SK-N-SH (cell line): ENCODE results near the gene CCDC69. TPM values are rescaled to one million over a fixed set of nuclear protein-coding genes. Genes with fewer than 3 reads are reported as not detected.

Source experiments
- CTCF ChIA-PET: fragments of 300-600, 350-600 bp; formaldehyde crosslinking; extraction: SDS; loops from one replicate; lab custom pipeline; 2021; lab: Yijun Ruan, JAX
- POLR2A ChIA-PET: fragments of 350-600 bp; sonication (Branson Sonifier 250); formaldehyde crosslinking; extraction: SDS; loops from one replicate; lab custom pipeline; 2020; ENCODE audit warnings: antibody characterized with exemption, inconsistent platforms; lab: Yijun Ruan, JAX
- DNase-seq: peaks from one replicate; pipeline ENCODE4 v3.0.0; 2012
- H2AFZ ChIP-seq: fragments of 200-600 bp; sonication (generic); 2 replicates; pipeline ENCODE4 v1.8.1; 2016; ENCODE audit warnings: antibody characterized with exemption, mild to moderate bottlenecking, low read depth
- H3F3A ChIP-seq: fragments of 200-600 bp; sonication (generic); replicated peaks from 2 replicates; pipeline ENCODE3; 2016; ENCODE audit warnings: antibody characterized with exemption, mild to moderate bottlenecking; ENCODE audit not compliant: insufficient read depth
- H3K27ac ChIP-seq, 2 experiments: fragments of 200-500 bp in 1 of 2; fragments of 200-600 bp in 1 of 2; sonication (Bioruptor generic) in 1 of 2; sonication (generic), shearing (Covaris generic) in 1 of 2; 2 replicates each; pipeline versions ENCODE4 v1.5.1 to v1.6.1; 2014 to 2016; ENCODE audit warnings: low read depth in 2 of 2, inconsistent platforms in 1 of 2, low read length in 1 of 2, mild to moderate bottlenecking in 1 of 2, mixed read lengths in 1 of 2
- H3K27me3 ChIP-seq: fragments of 200-600 bp; sonication (generic), shearing (Covaris generic); 2 replicates; pipeline ENCODE4 v1.6.1; 2016; ENCODE audit warnings: mixed run types; ENCODE audit not compliant: insufficient read depth
- H3K36me3 ChIP-seq, 2 experiments: fragments of 200-500 bp in 1 of 2; fragments of 200-600 bp in 1 of 2; sonication (Bioruptor generic) in 1 of 2; sonication (generic) in 1 of 2; replicated peaks in 1 of 2; 2 replicates each; pipeline versions ENCODE3 to v1.5.1; 2014 to 2016; ENCODE audit warnings: low read length in 1 of 2, mild to moderate bottlenecking in 1 of 2; ENCODE audit not compliant: insufficient read depth in 2 of 2, control insufficient read depth in 1 of 2
- H3K4me1 ChIP-seq, 2 experiments: fragments of 200-500 bp in 1 of 2; fragments of 200-600 bp in 1 of 2; sonication (Bioruptor generic) in 1 of 2; sonication (generic), shearing (Covaris generic) in 1 of 2; 2 replicates each; pipeline versions ENCODE4 v1.5.1 to v1.6.1; 2014 to 2016; ENCODE audit warnings: low read depth in 1 of 2, low read length in 1 of 2, mixed run types in 1 of 2; ENCODE audit not compliant: insufficient read depth in 2 of 2, control insufficient read depth in 1 of 2
- H3K4me2 ChIP-seq: fragments of 200-600 bp; sonication (generic), shearing (Covaris generic); 2 replicates; pipeline ENCODE4 v1.6.1; 2017; ENCODE audit warnings: mixed run types
- H3K4me3 ChIP-seq, 2 experiments: fragments of 200-500 bp in 1 of 2; fragments of 200-600 bp in 1 of 2; sonication (Bioruptor generic) in 1 of 2; sonication (generic), shearing (Covaris generic) in 1 of 2; 2 replicates each; pipeline versions ENCODE4 v1.5.1 to v1.8.1; 2014 to 2016; ENCODE audit warnings: low read depth in 2 of 2, inconsistent platforms in 1 of 2, low read length in 1 of 2, mild to moderate bottlenecking in 1 of 2, mixed read lengths in 1 of 2, moderate library complexity in 1 of 2
- H3K79me2 ChIP-seq: fragments of 200-600 bp; sonication (generic); 2 replicates; pipeline ENCODE4 v1.8.1; 2017; ENCODE audit warnings: mild to moderate bottlenecking; ENCODE audit not compliant: insufficient read depth
- H3K9ac ChIP-seq: fragments of 200-600 bp; sonication (generic); 2 replicates; pipeline ENCODE4 v1.6.1; 2017; ENCODE audit warnings: mixed run types
- H3K9me2 ChIP-seq: fragments of 200-600 bp; sonication (generic); 2 replicates; pipeline ENCODE4 v1.6.1; 2017; ENCODE audit warnings: mixed run types
- H3K9me3 ChIP-seq: fragments of 200-600 bp; sonication (generic); 2 replicates; pipeline ENCODE4 v1.6.1; 2017; ENCODE audit warnings: mixed run types, mild to moderate bottlenecking, moderate library complexity
- H4K20me1 ChIP-seq: fragments of 200-600 bp; sonication (generic); 2 replicates; pipeline ENCODE4 v1.6.1; 2017; ENCODE audit warnings: mild to moderate bottlenecking, mixed run types; ENCODE audit not compliant: insufficient read depth
- CTCF ChIP-seq: fragments of 200-600 bp; sonication (generic); IDR thresholded peaks from 2 replicates; pipeline ENCODE4 v1.6.1; 2017; ENCODE audit warnings: antibody characterized with exemption, mild to moderate bottlenecking, moderate library complexity
- EZH2phosphoT487 ChIP-seq: fragments of 200-600 bp; sonication (generic); IDR thresholded peaks from 2 replicates; pipeline ENCODE4 v1.6.1; 2017; ENCODE audit warnings: low read depth, mixed run types, mild to moderate bottlenecking, antibody characterized with exemption, moderate library complexity, borderline replicate concordance
- FOSL2 ChIP-seq: IDR thresholded peaks from 2 replicates; pipeline ENCODE4 v1.4.0; 2012; ENCODE audit warnings: low read depth, mild to moderate bottlenecking, moderate library complexity, borderline replicate concordance
- FOXJ3 ChIP-seq: sonication (generic); formaldehyde crosslinking; IDR thresholded peaks from 2 replicates; pipeline ENCODE4 v1.5.1; 2020; ENCODE audit warnings: mild to moderate bottlenecking, missing genetic modification reagents
- NRF1 ChIP-seq: IDR thresholded peaks from 2 replicates; pipeline ENCODE4 v1.6.1; 2012; ENCODE audit warnings: low read depth, mild to moderate bottlenecking, low read length
- POLR2AphosphoS5 ChIP-seq: IDR thresholded peaks from 2 replicates; pipeline ENCODE4 v1.6.1; 2012; ENCODE audit warnings: low read depth, low read length
- RAD21 ChIP-seq: IDR thresholded peaks from 2 replicates; pipeline ENCODE4 v1.6.1; 2012; ENCODE audit warnings: mild to moderate bottlenecking, low read length
- RCOR1 ChIP-seq: fragments of 150-350 bp; IDR thresholded peaks from 2 replicates; pipeline ENCODE4 v1.6.1; 2017; ENCODE audit warnings: antibody characterized with exemption, low read length
- REST ChIP-seq: IDR thresholded peaks from 2 replicates; pipeline ENCODE4 v1.6.1; 2012; ENCODE audit warnings: mild to moderate bottlenecking, low read depth, low read length, moderate library complexity
- RXRA ChIP-seq: IDR thresholded peaks from 2 replicates; pipeline ENCODE4 v1.4.0; 2012; ENCODE audit warnings: low read depth, mild to moderate bottlenecking, borderline replicate concordance
- SIN3A ChIP-seq: IDR thresholded peaks from 2 replicates; pipeline ENCODE4 v1.6.1; 2012; ENCODE audit warnings: low read depth, mild to moderate bottlenecking, low read length, moderate library complexity, borderline replicate concordance
- SMC3 ChIP-seq: IDR thresholded peaks from 2 replicates; pipeline ENCODE4 v1.6.1; 2012; ENCODE audit warnings: low read depth, low read length, improper control_type of control experiment
- TCF12 ChIP-seq: IDR thresholded peaks from 2 replicates; pipeline ENCODE4 v1.4.0; 2012
- TEAD4 ChIP-seq: IDR thresholded peaks from 2 replicates; pipeline ENCODE4 v1.4.0; 2012; ENCODE audit warnings: mild to moderate bottlenecking, borderline replicate concordance; ENCODE audit not compliant: insufficient read depth
- USF1 ChIP-seq: IDR thresholded peaks from 2 replicates; pipeline ENCODE4 v1.4.0; 2012; ENCODE audit warnings: low read depth, borderline replicate concordance
- USF2 ChIP-seq: fragments of 150-350 bp; IDR thresholded peaks from 2 replicates; pipeline ENCODE4 v1.6.1; 2017; ENCODE audit warnings: antibody characterized with exemption, low read length, low read depth, borderline replicate concordance
- YY1 ChIP-seq: IDR thresholded peaks from 2 replicates; pipeline ENCODE4 v1.4.0; 2012; ENCODE audit warnings: low read depth, mild to moderate bottlenecking
- ZBTB33 ChIP-seq: IDR thresholded peaks from 2 replicates; pipeline ENCODE4 v1.4.0; 2012; ENCODE audit warnings: low read depth, borderline replicate concordance
- WGBS: methylation state at CpG from one replicate; pipeline ENCODE4 v1.1.6; 2017; ENCODE audit warnings: low lambda C conversion rate; 5-methylcytosine and 5-hydroxymethylcytosine counted together
- polyA plus RNA-seq, 3 experiments: library from polyadenylated mRNA; depleted of rRNA; stranded (reverse); fragments of >200 nt; gene quantifications; 2 replicates each; pipeline ENCODE4 v1.2.3, GENCODE V29; 2012

CCDC69 gene
- polyA plus RNA-seq, 1 of the 3 experiments (the other 2 are of a cell fraction): 0.38 TPM

GRCh38 chr5:151153300-151153699 lies 70.6 kb downstream of the CCDC69 start:
- 96% methylated on average over 3 of the region's 3 CpGs for WGBS
- no peak overlapping the region for H3K4me2 ChIP-seq
- DNase-seq: no peak
- H3K9ac ChIP-seq: no peak overlapping the region
- no peak overlapping the region for H2AFZ ChIP-seq
- TF ChIP-seq NRF1: no peak
- TF ChIP-seq YY1: no peak
- TF ChIP-seq SMC3: no peak
- no peak for TF ChIP-seq RCOR1
- no peak for TF ChIP-seq TEAD4
- TF ChIP-seq POLR2AphosphoS5: no peak
- TF ChIP-seq FOSL2: no peak
- TF ChIP-seq EZH2phosphoT487: no peak
- TF ChIP-seq RXRA: no peak
- no peak for TF ChIP-seq FOXJ3 (CRISPR knock-in tag)
- no peaks in the 10 kb centered on the region for H3K9me2 ChIP-seq
- H3K4me1 ChIP-seq: peaks cover 31 to 47% of the 10 kb centered on the region in 2 experiments; a peak in 2 of 4 replicates
- no peak overlapping the region for H3K4me3 ChIP-seq
- ChIA-PET POLR2A (no interaction called here), CTCF (interaction anchor here (1.8 to 4.7 kb wide), 3 partner anchors 12 to 104 kb away, joined by 4 to 24 read pairs (median 8); no protein-coding TSS in a partner anchor)
- no peaks in the 10 kb centered on the region for H3K36me3 ChIP-seq
- no peak overlapping the region for H3K27ac ChIP-seq
- H3K79me2 ChIP-seq: peaks cover 61% of the 10 kb centered on the region
- H3K9me3 ChIP-seq: no peaks in the 10 kb centered on the region
- no peaks in the 10 kb centered on the region for H3F3A ChIP-seq
- peaks cover 9% of the 10 kb centered on the region; the same call in 1 of the 2 replicates for H4K20me1 ChIP-seq
- no peaks in the 10 kb centered on the region for H3K27me3 ChIP-seq

GRCh38 chr5:151151793-151152192 lies 72.1 kb downstream of the CCDC69 start:
- CTCF ChIA-PET: interaction anchor here (1.7 to 4.7 kb wide), 5 partner anchors 13 to 103 kb away, joined by 3 to 24 read pairs (median 7); no protein-coding TSS in a partner anchor
- peaks cover 56% of the 10 kb centered on the region for H3K79me2 ChIP-seq
- no peak overlapping the region for H3K9ac ChIP-seq
- H3K27me3 ChIP-seq: no peaks in the 10 kb centered on the region
- H3K36me3 ChIP-seq: peaks cover 0 to 6% of the 10 kb centered on the region in 2 experiments
- no peak overlapping the region for H3K4me2 ChIP-seq
- no peak overlapping the region for H3K4me3 ChIP-seq
- H4K20me1 ChIP-seq: peaks cover 14% of the 10 kb centered on the region; the same call in 1 of the 2 replicates
- H2AFZ ChIP-seq: no peak overlapping the region
- no peaks in the 10 kb centered on the region for H3F3A ChIP-seq
- H3K27ac ChIP-seq: no peak overlapping the region; a peak in 1 of 4 replicates
- 87% methylated on average over 5 of the region's 5 CpGs for whole genome bisulfite sequencing
- no peaks in the 10 kb centered on the region for H3K9me3 ChIP-seq
- DNase-seq: no peak
- H3K4me1 ChIP-seq: peaks cover 30 to 39% of the 10 kb centered on the region in 2 experiments; a peak in 2 of 4 replicates
- no peaks in the 10 kb centered on the region for H3K9me2 ChIP-seq
- POLR2A ChIA-PET: no interaction called here
- TF ChIP-seq REST (no peak), USF2 (no peak), TCF12 (no peak), EZH2phosphoT487 (no peak), ZBTB33 (no peak), FOSL2 (no peak), RAD21 (no peak), SIN3A (no peak), USF1 (no peak), YY1 (no peak), CTCF (no peak)
